Memory B cell (primary cell): ENCODE results near the gene TPST2.

Source experiments
- ATAC-seq: fragments of 150-1000 bp; cut with Tn5 transposase; 2 replicates; pipeline ENCODE4 v1.10.0; 2021; ENCODE audit warnings: low read depth, mild to moderate bottlenecking, moderate library complexity
- DNase-seq, 2 donors: peaks; one replicate each; pipeline ENCODE4 v3.0.0; 2022; ENCODE audit warnings: low spot score in 2 of 2
- H3K27ac Mint-ChIP-seq: one replicate; pipeline ENCODE4 v1.8.0; 2022; ENCODE audit warnings: mild to moderate bottlenecking, moderate library complexity, mixed read lengths
- H3K27me3 Mint-ChIP-seq: one replicate; pipeline ENCODE4 v1.8.0; 2022; ENCODE audit warnings: mixed read lengths
- H3K36me3 Mint-ChIP-seq: one replicate; pipeline ENCODE4 v1.8.0; 2022; ENCODE audit warnings: mild to moderate bottlenecking, mixed read lengths
- H3K4me1 Mint-ChIP-seq: one replicate; pipeline ENCODE4 v1.8.0; 2022; ENCODE audit warnings: mixed read lengths
- H3K4me3 Mint-ChIP-seq: one replicate; pipeline ENCODE4 v1.8.0; 2022; ENCODE audit warnings: mild to moderate bottlenecking, moderate library complexity, mixed read lengths
- H3K9me3 Mint-ChIP-seq: one replicate; pipeline ENCODE4 v1.8.0; 2022; ENCODE audit warnings: mixed read lengths

Gene TPST2

DNA sequence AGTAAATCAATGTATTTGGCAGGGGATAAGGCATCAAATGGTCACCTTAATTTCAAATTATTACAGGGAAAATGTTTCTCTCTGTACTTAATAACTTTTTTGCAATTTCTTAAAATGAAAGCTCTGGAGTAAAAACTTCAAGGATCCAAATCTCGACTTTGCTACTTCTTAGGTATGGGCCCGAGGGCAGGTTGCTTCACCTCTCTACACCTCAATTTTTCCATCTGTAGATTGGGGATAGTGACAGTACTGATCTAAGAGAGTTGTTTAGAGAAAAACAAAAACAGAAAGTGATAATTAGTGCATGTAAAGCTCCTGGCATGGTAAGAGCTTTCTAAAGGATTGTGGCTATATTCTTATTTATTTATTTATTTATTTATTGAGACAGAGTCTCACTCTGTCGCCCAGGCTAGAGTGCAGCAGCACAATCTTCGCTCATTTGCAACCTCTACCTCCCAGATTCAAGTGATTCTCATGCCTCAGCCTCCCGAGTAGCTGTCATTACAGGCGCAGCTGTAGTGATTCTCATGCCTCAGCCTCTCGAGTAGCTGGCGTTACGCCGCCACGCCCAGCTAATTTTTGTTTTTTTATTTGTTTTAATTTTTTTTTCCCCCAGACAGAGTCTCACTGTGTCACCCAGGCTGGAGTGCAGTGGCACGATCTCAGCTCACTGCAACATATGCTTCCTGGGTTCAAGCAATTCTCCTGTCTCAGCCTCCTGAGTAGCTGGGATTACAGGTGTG lies 75.3 kb downstream of the TPST2 start:
- H3K27me3 Mint-ChIP-seq: no peaks in the 10 kb centered on the region
- ATAC-seq (no peak), DNase-seq (no peak)
- H3K27ac Mint-ChIP-seq: no peak overlapping the region
- H3K36me3 Mint-ChIP-seq: peaks cover 4% of the 10 kb centered on the region
- no peaks in the 10 kb centered on the region for H3K9me3 Mint-ChIP-seq
- peaks cover 28% of the 10 kb centered on the region for H3K4me1 Mint-ChIP-seq
- no peak overlapping the region for H3K4me3 Mint-ChIP-seq

- H3K4me3 Mint-ChIP-seq: peak overlapping the region; percentile 29
Measured at GRCh38 chr22:26513838-26514237, 76.1 kb downstream of the TPST2 start.

GRCh38 chr22:26512149-26512793 lies 77.7 kb downstream of the TPST2 start, which contains the start of gene TFIP11:
Gene TFIP11 (minus strand): TSS chr22:26512473. CDS start chr22:26510272, 2,201 bp downstream.
- peak within 1 kb of the TSS; percentile 100 for H3K4me3 Mint-ChIP-seq
- peak; percentile 98 for ATAC-seq
- peaks cover 12% of the 10 kb centered on the region for H3K36me3 Mint-ChIP-seq
- no peaks in the 10 kb centered on the region for H3K9me3 Mint-ChIP-seq
- H3K27ac Mint-ChIP-seq: peak within 1 kb of the TSS; percentile 98
- no peaks in the 10 kb centered on the region for H3K27me3 Mint-ChIP-seq
- peaks cover 33% of the 10 kb centered on the region for H3K4me1 Mint-ChIP-seq
- peak; percentile 75 to 82 for DNase-seq

More at GRCh38 chr22:26513838-26514237, 76.1 kb downstream of the TPST2 start:
- H3K9me3 Mint-ChIP-seq: no peaks in the 10 kb centered on the region
- H3K36me3 Mint-ChIP-seq: peaks cover 10% of the 10 kb centered on the region
- H3K27me3 Mint-ChIP-seq: no peaks in the 10 kb centered on the region
- DNase-seq (no peak), ATAC-seq (no peak)
- no peak overlapping the region for H3K27ac Mint-ChIP-seq
- peaks cover 33% of the 10 kb centered on the region for H3K4me1 Mint-ChIP-seq

DNA sequence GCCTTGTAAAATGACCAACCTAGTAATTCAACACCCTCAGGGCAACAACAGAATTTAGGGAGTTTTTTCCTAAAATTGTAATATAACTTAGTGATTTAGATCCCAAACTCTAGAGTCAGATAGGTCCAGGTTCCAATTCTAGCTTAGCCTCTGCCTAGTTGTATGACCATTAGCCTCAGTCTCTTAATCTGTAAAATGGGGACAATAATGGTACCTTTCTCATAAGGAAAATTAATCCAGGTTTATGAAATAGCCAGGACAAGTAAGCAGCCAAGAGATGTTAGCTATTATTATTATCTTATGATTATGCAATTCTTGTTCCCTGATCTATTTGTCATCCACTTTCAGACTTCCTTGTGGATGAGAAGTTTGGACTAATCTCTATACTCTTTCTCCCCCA lies 81.8 kb downstream of the TPST2 start:
- DNase-seq: no peak
- Mint-ChIP-seq H3K27ac (no peak overlapping the region), H3K4me3 (no peak overlapping the region), H3K36me3 (peaks cover 28% of the 10 kb centered on the region), H3K4me1 (peaks cover 30% of the 10 kb centered on the region), H3K9me3 (no peaks in the 10 kb centered on the region), H3K27me3 (no peaks in the 10 kb centered on the region)
- no peak for ATAC-seq

DNA sequence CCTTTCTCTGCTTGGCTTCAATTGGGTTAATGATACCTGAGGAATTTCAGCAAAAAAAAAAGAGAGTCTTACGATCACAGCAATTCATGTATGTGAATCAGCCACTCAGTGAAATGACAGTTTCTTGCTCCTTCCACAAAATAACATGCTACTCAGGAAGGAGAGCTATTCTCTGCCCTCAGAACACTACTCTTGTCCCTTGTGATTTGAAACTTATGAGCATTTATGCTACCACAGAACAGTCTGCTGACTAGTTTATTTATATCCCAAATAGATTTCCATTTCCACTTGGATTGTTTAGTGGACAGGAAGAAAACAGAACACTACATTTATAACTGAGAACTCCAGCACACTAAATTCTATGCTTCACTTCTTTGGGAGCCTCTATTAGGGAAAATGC lies 86.2 kb downstream of the TPST2 start:
- Mint-ChIP-seq H3K4me1 (peaks cover 10% of the 10 kb centered on the region), H3K9me3 (no peaks in the 10 kb centered on the region), H3K27ac (peak overlapping the region; percentile 86), H3K4me3 (no peak overlapping the region), H3K36me3 (peaks cover 34% of the 10 kb centered on the region), H3K27me3 (no peaks in the 10 kb centered on the region)
- DNase-seq (no peak), ATAC-seq (no peak)

DNA sequence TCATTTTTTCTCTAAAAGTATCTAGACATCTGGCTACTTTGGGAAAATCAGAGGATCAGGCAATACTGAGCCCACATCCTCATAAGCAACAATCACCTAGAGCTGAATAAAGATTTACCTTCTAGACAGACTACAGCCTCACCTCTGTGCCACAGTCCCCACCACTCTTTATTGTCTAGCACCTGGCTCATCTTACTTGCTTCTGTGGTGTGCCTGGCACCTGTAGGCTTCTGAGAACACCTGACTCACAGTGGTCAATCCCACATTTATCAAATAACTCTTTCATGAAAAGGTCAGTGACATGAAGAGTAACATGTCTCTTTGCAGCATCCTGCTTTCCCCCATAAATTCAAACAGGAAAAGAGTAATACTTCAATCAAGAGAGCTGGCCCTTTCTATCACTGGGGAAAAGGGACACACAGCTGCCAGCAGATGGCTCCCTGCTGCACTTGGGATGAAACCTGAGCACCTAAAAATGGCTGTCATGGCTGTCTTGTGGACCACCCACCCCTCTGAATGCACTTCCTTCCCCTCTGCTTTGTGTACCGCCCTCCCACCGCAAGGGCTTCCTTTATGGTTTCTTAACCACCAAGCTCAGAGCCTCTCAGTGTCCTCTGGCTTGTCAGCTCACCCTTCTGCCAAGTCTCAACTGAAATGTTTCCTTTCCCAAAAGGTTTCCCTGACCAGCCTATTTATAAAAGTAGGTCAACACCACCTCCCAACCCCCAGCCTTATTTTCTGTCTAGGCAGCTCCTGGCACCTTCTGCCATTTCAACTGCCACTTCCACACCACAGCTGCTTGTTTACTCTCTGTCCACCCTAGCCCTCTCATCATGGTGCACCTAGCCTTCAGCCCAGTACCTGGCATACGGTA lies 87.0 kb downstream of the TPST2 start:
- ATAC-seq (peak; percentile 94), DNase-seq (peak in 1 of 2 donors; percentile 39)
- Mint-ChIP-seq H3K27ac (peak overlapping the region; percentile 86), H3K27me3 (no peaks in the 10 kb centered on the region), H3K4me3 (peak overlapping the region; percentile 39), H3K4me1 (peaks cover 10% of the 10 kb centered on the region), H3K9me3 (no peaks in the 10 kb centered on the region), H3K36me3 (peaks cover 35% of the 10 kb centered on the region)

GRCh38 chr22:26501996-26502395 lies 87.9 kb downstream of the TPST2 start:
- DNase-seq (no peak), ATAC-seq (no peak)
- Mint-ChIP-seq H3K27ac (no peak overlapping the region), H3K9me3 (no peaks in the 10 kb centered on the region), H3K36me3 (peaks cover 38% of the 10 kb centered on the region), H3K27me3 (no peaks in the 10 kb centered on the region), H3K4me3 (no peak overlapping the region), H3K4me1 (peaks cover 10% of the 10 kb centered on the region)

DNA sequence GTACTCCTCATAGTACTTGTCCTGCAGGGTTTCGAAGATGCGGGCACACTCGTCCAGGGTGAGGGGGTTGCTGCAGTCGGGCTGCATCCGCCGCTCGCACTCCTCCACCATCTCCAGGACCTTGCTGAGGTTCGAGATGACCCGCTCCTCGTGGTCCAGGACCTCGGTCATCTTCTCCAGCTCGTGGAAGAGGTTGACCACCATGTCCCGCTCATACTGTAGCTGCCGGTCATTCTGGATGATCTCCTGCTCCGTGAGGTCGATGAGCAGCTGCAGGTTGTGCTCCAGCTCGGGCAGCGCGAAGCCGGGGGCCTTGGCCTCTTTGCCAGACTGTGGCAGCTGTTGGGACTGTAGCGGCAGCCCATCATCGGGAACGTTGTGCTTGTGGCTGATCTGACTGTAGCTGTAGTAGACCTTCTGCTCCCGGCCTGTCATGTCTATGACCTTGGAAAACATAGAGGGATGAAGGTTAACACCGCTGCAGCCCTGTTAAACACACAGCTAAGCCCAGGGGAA lies 90.7 kb downstream of the TPST2 start:
- ATAC-seq (no peak), DNase-seq (no peak)
- no peak overlapping the region for H3K4me3 Mint-ChIP-seq
- no peaks in the 10 kb centered on the region for H3K27me3 Mint-ChIP-seq
- H3K36me3 Mint-ChIP-seq: peaks cover 38% of the 10 kb centered on the region
- peak overlapping the region; percentile 41 for H3K27ac Mint-ChIP-seq
- H3K4me1 Mint-ChIP-seq: peaks cover 10% of the 10 kb centered on the region
- no peaks in the 10 kb centered on the region for H3K9me3 Mint-ChIP-seq

DNA sequence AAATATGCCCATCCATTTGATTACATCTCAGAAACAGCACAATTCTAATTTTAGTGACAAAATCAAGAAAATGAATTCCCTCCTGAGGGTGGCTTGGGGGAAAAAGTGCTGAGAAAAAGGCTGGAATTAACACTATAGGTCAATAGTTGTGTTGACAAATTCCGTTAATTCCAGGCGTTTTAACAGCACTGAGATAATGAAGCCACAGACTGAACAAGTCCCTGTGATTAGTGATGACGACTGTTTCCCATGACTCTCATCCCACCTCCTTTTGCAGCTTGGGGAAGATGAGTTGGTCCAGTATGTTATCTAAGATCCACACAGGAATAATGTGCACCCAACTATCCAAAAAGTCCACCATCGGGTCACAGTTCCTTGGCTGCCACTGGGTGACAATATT lies 93.5 kb downstream of the TPST2 start:
- DNase-seq (no peak), ATAC-seq (no peak)
- Mint-ChIP-seq H3K4me1 (no peaks in the 10 kb centered on the region), H3K4me3 (no peak overlapping the region), H3K27ac (peak overlapping the region; percentile 64), H3K36me3 (peaks cover 25% of the 10 kb centered on the region), H3K9me3 (no peaks in the 10 kb centered on the region), H3K27me3 (no peaks in the 10 kb centered on the region)

- H3K4me1 Mint-ChIP-seq: no peaks in the 10 kb centered on the region
- no peak overlapping the region for H3K27ac Mint-ChIP-seq
- ATAC-seq (no peak), DNase-seq (no peak)
- H3K9me3 Mint-ChIP-seq: no peaks in the 10 kb centered on the region
- no peak overlapping the region for H3K4me3 Mint-ChIP-seq
- H3K36me3 Mint-ChIP-seq: peaks cover 20% of the 10 kb centered on the region
- no peaks in the 10 kb centered on the region for H3K27me3 Mint-ChIP-seq
Measured at GRCh38 chr22:26494506-26494905, 95.4 kb downstream of the TPST2 start.

DNA sequence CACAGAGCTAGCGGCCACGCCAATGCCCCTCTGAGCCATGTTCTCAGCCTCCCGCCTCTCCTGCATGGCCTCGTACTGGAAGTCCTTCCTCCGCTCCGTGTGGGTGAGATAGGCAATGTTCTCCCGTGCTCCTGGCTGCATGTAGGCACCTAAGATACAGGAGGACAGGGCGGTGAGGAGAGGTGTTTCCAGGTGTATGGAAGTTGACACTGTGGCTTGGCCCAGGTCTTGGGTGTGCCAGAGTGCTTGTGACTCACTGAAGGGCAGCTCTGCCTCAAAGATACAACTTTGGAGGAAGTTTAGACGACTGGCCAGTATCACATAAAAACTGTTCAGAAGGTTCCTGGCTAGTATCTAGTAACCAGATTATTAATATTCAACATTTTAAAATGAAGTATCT lies 97.7 kb downstream of the TPST2 start:
- H3K9me3 Mint-ChIP-seq: no peaks in the 10 kb centered on the region
- no peaks in the 10 kb centered on the region for H3K27me3 Mint-ChIP-seq
- DNase-seq: no peak
- no peak for ATAC-seq
- H3K4me1 Mint-ChIP-seq: no peaks in the 10 kb centered on the region
- H3K36me3 Mint-ChIP-seq: peaks cover 29% of the 10 kb centered on the region
- no peak overlapping the region for H3K27ac Mint-ChIP-seq
- no peak overlapping the region for H3K4me3 Mint-ChIP-seq

DNA sequence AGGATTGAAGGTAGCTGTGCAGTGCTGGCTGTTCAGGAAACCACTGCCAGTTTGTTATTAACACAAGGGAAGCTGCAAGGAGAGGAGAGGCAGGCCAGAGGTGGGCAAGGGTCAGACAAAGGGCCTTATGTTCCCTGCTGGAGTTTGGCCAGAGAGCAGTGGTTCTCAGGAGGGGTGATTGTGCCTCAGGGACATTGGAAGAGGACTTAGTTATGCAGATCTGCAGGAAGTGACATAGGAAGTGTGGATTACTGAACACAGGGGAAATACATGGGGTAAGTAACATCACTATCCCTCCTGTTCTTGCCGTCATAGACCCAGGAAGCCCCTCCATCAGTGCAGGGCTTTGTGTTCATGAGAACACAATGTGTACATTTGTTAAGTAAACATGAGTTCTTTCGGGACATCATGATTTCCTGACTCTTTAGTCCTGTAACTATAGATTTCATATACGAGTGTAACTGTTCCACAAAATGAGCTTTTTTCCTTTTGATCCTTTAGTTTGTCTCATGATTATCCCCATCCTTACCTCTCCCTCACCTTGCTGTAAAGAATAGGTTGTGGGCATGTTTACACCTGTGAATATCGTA lies 100.4 kb downstream of the TPST2 start:
- Mint-ChIP-seq H3K4me1 (peaks cover 13% of the 10 kb centered on the region), H3K27me3 (no peaks in the 10 kb centered on the region), H3K36me3 (peaks cover 17% of the 10 kb centered on the region), H3K4me3 (no peak overlapping the region), H3K27ac (peak overlapping the region; percentile 79), H3K9me3 (no peaks in the 10 kb centered on the region)
- DNase-seq (no peak), ATAC-seq (no peak)

DNA sequence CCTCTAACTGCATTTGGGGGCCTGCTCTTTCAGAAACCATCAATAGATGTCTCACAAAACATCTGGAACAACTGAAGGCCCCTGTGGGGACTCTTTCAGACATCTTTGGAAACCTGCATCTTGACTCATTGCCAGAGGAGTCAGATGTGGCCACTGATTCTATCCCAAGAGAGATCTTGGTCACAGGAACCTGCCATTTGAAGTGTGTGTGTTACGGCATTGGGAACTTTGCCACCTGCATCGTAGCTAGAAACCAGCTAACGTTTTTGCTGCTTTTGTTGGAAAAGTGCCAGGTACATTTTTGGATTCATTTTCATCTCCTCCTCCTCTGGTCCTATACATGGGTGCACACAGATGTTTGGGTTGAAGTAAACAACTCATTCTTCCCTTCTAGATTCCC lies 101.9 kb downstream of the TPST2 start:
- no peaks in the 10 kb centered on the region for H3K27me3 Mint-ChIP-seq
- DNase-seq (no peak), ATAC-seq (no peak)
- peaks cover 14% of the 10 kb centered on the region for H3K36me3 Mint-ChIP-seq
- H3K27ac Mint-ChIP-seq: peak overlapping the region; percentile 45
- peaks cover 23% of the 10 kb centered on the region for H3K4me1 Mint-ChIP-seq
- H3K4me3 Mint-ChIP-seq: no peak overlapping the region
- no peaks in the 10 kb centered on the region for H3K9me3 Mint-ChIP-seq
